ENCODE measurements around the gene ANKRD13D.

ANKRD13D gene

DNA sequence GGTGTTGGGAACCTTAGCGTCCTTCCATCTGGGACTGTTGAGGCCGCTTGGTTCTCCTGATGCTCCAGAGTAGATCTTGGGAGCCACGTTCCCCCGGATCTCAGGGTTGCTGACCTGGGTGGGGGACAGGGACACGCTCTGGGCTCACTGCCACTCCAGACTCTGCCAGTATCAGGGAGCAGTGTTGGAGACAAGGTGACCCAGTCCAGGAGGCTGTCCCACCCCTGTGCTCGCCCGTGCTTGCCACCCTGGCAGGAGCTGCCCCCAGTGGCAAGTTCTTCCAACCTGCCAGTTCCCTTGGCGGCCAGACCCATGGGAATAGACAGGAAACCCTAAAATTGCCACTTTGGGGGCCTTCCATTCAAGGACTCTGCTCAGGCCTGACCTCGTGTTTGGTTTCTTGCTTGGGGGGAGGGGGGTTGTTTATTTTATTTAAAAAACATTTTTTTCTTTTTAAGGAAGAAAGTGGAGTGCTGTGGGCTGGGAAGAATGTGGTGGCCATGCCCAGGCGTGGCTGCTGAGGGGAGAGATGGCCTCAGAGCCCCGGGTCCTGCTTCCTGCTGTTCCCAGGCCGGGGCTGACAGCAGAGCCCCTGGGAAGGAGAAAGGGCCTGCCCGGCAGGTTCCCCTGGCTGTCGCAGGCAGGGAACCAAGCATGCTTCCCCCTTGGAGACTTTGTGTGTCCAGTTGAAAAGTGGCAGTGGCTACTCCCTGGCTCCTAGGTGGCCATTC, 15.7 kb upstream of the ANKRD13D start:
- no peak for DNase-seq (ENCODE audit: low read depth)

DNA sequence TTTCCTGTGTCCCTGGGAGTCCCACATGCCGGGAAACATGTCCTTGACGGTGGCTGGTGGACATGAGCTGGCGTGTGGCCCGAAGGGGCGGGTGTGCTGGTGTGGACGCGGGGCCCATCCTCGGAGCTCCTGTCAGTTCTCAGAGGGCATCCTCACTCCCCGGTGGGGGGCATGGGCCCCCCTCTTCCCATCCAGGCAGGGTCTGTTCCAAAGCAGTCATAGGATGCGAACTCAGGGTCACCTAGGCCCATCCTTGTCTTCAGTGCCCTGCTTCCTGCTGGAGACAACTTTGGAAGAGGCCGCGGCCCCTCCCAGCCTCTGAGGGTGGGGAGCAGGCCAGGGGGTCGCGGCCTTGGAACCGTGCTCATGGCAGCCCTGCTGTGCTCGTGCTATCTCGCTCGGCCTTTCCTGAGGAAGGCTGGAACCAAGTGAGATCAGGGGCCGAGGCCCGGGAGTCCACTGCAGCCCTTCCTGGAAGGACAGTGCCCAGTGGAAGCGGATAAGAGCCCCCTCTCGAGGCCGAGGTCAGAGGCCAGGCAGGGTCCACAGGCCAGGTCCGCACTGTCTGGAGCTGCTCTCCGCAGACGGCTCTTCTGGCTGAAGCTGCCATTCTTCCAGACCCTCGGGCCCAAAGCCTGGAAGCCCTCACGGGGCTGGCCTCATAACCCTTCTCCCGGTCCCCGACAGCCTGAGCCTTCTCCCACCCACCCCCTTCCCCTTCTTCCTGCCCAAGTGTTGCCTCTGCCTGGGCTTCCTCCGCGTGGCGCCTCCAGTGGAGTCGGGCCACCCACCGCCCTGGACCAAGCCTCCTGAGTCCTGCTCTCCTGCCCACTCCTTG, 14.1 kb upstream of the ANKRD13D start:
- DNase-seq (ENCODE audit: low read depth), result no peak

DNA sequence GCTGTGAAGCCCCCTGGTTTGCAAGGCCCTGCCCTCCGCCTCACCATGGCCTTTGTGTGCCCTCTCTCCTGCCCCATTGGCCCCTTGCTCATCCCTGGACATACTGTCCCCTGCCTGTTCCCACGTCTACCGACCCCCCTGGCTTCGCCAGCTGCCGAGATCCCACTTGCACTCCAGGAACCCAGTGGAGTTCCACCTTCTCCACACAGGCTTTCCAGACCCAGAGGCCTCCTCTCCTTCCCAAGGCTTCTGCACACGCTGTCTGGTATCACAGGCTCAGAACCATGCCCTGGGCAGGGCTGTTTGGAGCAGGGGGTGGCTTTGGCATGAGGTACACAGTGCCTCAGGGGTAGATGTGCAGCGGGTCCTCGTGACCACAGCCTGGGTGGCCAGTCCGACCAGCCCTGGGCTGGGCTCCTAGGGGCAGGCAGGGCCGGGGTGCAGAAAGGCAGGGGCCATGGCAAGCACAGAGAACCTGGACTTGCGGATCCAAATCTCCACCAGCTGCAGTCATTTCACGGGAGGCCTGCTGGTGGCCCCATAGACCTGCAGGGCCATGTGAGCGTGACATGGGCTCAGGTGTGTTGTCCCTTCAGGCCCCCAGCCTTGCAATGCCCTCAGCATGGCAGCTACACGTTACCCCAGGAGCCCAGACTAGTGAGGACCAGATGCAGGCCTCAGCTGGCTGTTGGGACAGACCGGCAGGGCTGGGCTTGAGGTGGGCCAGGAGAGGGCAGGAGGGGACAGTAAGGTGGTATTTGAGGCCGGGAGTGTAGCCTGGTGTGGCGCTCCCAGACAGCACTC, 13.3 kb upstream of the ANKRD13D start:
- no peak for DNase-seq (ENCODE audit: low read depth)

DNA sequence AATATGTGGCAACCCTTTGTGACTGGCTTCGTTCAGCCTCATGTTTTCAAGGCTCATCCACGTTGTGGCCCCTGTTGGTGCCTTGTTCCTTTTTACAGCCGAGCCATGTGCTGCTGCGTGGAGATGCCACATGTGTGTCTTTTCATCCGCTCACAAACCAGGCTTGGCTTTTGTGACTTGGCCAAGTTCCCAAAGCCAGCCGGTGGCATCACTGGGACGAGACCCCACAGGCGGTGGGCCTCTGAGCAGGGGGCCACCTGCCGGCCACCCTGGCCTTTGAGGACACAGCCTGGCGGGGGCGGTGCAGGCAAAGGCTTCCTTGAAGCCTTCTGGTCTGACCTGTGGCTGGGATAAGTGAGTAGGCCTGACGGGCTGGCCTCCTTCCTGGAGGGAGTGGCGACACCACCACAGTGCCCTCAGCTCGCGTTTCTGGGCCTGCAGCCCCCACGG, 12.3 kb upstream of the ANKRD13D start:
- DNase-seq (ENCODE audit: low read depth), result no peak

DNA sequence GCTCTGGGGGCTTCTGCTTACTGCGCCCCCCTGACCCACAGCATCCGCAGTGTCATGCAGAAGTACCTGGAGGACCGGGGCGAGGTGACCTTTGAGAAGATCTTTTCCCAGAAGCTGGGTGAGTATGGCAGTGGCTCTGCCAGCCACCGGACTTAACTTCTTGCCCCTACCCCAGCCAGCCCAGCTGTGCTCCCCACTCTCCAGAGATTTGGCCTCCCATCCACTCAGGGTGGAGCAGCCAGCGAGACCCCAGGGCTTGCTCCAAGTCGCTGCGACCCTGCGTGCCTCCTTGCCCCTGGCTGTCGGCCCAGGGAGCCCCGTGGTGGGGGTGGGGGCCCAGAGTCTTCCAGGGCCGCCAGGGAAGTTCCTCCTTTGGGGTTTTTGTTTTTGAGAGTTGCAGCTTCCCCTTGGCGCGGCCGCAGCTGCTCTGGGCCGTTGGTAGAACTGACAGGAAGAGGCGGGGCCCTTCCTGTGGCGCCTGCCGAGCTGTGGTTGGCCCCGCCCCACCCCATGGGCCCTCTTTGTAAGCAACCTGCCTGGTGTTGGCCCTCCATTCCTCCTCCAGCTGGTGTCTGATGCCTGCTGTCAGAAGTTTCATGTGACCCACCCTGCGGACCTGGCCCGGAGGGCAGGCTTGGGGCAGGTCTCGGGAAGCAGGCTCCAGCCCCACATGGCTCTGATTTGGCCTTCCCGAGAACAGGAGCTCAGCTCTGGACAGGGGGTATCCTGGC, 11.7 kb upstream of the ANKRD13D start:
- DNase-seq (ENCODE audit: low read depth), result peak; percentile 42

DNA sequence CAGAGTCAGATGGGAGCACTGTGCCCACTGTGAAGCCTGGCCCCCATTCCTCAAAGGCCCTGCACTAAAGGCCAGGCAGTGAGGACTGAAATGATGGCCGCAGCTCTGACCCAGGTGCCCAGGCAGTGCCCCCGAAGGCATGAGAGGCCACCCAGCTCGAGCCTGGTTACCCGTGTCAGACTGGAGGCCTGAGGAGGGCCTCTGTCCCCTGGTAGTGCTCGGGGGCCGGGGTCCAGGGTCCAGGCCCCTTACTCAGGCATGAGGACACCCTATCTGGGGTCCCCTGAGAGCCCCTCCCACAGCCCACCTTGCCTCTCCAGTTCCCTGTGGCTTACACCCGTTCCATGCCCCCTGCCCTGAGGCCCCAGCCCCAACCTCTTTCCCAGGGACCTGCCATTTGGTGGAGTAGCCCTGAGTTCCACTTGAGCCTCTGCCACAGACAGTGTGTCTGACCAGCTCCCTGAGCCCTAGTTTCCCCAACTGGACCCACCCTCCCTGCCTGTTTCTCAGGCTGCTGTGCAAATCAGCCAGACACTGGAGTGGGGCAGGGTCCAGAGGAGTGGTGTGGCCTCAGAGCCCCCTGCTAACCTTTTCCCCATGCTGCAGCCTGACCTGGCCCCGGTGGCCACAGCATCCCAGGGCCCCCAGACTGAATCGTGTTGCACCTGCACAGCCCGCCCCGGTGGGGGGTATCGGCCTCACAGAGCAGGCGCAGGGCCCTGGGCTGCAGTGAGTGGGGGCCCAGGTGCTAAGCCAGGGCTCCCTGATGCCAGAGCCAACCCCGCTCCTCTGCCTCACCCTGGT, 10.8 kb upstream of the ANKRD13D start:
- DNase-seq (ENCODE audit: low read depth), result no peak

DNA sequence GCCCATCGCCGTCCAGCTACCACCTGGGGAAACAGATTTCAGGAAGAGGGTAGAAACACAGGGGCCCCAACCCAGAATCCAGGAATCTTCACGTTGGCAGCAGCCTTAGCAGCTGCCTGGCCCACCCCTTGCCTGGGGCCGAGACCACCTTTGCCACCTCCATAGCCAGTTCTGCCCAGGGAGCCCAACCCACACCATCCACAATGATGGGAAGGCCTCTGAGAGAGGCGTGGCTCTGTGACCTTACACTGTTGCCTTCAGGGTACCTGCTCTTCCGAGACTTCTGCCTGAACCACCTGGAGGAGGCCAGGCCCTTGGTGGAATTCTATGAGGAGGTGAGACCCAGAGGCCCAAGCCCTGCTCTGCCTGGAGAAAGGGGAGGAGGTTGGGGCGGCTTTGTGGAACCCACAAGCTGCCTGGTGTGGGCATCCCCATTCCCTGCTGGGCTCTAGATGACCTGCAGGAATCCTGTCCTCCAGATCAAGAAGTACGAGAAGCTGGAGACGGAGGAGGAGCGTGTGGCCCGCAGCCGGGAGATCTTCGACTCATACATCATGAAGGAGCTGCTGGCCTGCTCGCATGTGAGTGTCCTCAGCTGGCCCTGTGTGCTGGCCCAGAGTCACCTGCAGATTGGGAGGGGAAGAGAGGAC, 10.0 kb upstream of the ANKRD13D start:
- DNase-seq (ENCODE audit: low read depth), result no peak

DNA sequence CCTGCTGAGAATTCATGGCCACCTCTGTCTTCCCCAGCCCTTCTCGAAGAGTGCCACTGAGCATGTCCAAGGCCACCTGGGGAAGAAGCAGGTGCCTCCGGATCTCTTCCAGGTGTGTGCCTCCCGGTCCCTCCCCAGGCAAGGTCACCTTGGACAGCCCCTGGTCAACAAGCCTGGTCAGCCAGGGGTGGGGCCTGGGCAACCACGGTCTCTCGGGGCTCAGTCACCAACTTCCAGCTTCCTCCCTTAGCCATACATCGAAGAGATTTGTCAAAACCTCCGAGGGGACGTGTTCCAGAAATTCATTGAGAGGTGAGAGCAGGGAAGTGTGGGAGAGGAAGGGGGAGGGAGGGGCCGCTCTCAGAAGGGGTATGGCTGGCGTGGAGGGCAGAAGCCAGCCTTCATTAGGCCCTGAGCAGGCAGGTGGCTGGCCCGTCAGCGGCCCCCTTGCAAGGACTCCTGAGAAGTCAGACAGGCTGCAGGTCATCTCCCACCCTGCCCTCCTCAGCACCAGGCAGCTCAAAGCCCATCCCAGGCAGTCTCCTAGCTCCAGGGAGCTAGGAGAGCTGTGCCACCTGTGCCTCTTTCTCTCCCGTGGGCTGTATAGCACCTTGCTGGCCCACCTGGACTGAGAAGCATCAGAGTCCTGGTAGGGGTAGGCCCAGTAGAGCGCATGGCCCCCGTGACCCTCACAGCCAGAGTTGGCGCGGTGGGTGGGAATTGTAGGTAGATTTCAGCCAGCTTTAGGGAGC, 9.3 kb upstream of the ANKRD13D start:
- no peak for DNase-seq (ENCODE audit: low read depth)

DNA sequence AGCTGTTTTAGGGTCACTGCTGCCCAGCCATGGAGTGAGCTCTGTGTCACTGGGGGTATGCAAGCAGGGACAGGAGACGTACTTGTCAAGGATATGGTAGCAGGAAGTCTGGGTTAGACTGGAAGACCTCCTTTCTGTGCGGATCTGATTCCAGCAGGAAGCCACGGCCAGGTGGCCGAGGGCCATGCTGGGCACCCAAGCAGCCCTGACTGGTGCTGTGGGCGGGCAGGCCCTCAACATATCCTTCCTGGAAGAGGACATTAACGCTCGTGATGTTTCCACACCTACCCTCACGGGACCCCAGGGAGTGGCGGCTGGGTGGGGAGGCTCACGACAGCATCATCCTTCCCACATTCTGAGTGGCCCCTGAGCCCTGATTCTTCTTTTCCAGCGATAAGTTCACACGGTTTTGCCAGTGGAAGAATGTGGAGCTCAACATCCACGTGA, 8.7 kb upstream of the ANKRD13D start:
- DNase-seq (ENCODE audit: low read depth), result no peak

DNA sequence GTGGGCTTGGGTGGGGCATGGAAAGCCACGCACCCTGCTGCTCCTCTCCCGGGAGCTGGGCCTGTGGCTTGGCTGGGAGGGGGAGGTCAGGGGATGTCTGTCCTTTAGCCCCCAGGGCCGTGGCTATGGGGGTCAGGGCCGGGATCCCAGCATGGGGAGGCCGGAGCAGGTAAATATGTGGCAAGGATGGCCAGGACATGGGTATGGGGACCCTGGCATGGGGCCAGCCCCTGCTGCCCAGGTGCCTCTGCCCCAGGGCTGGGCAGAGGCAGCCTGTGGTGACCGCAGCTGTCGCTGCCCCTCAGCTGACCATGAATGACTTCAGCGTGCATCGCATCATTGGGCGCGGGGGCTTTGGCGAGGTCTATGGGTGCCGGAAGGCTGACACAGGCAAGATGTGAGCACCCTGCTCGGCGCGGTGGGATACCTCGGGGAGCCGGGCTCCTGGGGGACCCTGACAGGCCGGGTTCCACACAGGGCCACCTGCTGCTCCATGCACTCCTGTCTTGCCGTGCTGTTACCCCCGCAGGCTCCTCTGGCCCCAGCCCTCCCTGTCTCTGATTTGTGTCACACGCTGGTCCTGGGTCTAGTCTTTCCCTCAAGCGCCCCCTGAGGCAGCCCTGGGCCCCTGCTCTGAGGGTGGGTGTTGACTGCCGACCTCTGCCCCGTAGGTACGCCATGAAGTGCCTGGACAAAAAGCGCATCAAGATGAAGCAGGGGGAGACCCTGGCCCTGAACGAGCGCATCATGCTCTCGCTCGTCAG, 8.1 kb upstream of the ANKRD13D start:
- no peak for DNase-seq (ENCODE audit: low read depth)

DNA sequence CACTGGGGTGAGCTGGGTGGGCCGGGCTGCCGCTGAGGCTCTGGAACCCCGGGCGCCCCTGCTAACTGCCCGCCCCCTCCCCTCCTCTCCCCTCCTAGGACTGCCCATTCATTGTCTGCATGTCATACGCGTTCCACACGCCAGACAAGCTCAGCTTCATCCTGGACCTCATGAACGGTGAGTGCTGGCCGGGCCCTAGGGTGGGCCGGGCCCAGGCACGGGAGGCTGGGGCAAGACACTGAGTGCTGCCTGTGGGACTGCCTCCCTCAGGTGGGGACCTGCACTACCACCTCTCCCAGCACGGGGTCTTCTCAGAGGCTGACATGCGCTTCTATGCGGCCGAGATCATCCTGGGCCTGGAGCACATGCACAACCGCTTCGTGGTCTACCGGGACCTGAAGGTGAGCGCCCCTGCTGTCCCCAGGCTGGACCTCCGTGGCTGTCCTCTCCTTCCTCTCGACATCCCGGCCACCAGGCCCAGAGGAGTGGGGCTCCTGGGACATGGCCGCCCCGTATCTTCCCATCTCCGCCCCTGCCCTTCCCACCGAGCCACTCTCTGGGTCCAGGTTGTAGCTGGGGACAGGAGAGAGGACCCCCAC, 7.5 kb upstream of the ANKRD13D start:
- DNase-seq (ENCODE audit: low read depth), result no peak

DNA sequence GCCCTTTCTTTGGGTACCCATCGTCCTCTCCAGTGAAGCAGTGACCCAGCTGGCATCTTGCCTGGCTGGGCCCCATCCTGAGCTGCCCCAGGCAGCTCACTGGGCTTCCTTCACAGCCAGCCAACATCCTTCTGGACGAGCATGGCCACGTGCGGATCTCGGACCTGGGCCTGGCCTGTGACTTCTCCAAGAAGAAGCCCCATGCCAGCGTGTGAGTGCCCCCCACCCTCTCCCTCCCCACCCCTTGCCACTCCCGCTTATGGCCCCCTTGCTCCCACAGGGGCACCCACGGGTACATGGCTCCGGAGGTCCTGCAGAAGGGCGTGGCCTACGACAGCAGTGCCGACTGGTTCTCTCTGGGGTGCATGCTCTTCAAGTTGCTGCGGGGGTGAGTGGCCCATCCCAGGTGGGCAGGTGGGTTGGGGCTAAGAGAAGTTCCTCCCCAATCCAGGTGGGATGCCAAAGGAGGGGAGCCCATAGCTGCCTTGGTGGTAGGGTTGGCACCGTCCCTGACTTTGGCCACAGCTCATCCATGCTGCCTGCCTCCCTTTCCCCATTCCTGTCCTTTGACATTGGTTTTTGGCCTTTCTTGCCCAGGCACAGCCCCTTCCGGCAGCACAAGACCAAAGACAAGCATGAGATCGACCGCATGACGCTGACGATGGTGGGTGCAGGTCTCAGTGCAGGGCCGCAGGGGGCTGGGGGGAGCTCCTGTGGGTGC, 6.8 kb upstream of the ANKRD13D start:
- no peak for DNase-seq (ENCODE audit: low read depth)

DNA sequence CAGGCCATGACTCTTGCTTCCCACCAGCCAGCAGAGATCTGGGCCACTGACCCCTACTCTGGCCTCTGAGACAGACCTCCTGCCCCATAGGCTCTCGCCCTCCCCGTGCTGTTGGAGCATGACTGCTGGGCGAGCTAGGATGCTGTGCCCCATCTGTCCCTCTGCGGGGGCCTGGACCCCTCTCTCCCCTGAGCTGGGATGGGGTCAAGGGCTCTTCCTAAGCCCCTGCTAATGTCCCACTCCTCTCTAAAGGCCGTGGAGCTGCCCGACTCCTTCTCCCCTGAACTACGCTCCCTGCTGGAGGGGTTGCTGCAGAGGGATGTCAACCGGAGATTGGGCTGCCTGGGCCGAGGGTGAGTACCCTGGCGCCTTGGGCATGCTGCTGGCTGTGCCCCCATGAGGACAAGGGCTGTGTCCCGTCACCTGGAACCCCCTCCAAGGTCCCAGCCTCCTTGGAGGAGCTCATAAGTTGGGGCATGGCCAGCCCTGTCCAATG, 6.2 kb upstream of the ANKRD13D start:
- no peak for DNase-seq (ENCODE audit: low read depth)

DNA sequence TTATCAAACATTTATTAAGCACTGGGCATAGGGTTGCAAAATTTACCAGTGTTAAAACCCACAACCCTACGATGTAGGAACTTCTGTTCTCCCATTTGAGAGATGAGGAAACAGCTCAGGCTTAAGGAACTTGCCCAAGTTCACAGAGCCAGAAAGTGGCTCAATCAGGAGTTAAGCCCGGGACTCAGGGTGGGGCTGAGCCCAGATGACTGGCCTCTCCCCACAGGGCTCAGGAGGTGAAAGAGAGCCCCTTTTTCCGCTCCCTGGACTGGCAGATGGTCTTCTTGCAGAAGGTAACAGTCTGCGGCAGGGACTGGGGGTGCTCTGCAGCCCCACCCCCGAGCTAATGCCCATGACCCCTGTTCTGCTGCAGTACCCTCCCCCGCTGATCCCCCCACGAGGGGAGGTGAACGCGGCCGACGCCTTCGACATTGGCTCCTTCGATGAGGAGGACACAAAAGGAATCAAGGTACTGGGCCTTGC, 5.6 kb upstream of the ANKRD13D start:
- DNase-seq (ENCODE audit: low read depth), result no peak

DNA sequence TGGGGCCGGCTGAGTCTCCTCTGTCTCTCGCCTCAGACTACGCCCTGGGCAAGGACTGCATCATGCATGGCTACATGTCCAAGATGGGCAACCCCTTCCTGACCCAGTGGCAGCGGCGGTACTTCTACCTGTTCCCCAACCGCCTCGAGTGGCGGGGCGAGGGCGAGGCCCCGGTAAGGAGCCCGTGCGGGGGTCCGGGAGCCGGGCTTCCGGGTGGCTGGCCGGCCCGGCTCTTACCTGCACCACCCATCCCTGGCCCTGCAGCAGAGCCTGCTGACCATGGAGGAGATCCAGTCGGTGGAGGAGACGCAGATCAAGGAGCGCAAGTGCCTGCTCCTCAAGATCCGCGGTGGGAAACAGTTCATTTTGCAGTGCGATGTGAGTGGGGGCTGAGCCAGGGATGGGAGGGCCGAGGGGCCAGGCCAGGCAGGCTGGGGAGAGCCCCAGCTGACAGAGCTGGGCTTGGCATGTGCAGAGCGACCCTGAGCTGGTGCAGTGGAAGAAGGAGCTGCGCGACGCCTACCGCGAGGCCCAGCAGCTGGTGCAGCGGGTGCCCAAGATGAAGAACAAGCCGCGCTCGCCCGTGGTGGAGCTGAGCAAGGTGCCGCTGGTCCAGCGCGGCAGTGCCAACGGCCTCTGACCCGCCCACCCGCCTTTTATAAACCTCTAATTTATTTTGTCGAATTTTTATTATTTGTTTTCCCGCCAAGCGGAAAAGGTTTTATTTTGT, 4.1 kb upstream of the ANKRD13D start:
- DNase-seq (ENCODE audit: low read depth), result no peak

DNA sequence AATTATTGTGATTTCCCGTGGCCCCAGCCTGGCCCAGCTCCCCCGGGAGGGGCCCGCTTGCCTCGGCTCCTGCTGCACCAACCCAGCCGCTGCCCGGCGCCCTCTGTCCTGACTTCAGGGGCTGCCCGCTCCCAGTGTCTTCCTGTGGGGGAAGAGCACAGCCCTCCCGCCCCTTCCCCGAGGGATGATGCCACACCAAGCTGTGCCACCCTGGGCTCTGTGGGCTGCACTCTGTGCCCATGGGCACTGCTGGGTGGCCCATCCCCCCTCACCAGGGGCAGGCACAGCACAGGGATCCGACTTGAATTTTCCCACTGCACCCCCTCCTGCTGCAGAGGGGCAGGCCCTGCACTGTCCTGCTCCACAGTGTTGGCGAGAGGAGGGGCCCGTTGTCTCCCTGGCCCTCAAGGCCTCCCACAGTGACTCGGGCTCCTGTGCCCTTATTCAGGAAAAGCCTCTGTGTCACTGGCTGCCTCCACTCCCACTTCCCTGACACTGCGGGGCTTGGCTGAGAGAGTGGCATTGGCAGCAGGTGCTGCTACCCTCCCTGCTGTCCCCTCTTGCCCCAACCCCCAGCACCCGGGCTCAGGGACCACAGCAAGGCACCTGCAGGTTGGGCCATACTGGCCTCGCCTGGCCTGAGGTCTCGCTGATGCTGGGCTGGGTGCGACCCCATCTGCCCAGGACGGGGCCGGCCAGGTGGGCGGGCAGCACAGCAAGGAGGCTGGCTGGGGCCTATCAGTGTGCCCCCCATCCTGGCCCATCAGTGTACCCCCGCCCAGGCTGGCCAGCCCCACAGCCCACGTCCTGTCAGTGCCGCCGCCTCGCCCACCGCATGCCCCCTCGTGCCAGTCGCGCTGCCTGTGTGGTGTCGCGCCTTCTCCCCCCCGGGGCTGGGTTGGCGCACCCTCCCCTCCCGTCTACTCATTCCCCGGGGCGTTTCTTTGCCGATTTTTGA, 3.3 kb upstream of the ANKRD13D start:
- DNase-seq (ENCODE audit: low read depth), result no peak

Measured in amniotic epithelial cell (primary cell).